Neutrophil (primary cell): ENCODE results near the gene CNTN6.

Experiments used
- H3K27ac ChIP-seq: fragments of 200-600 bp; sonication (generic); 2 replicates; pipeline ENCODE4 v1.5.1; 2016; ENCODE audit warnings: mild to moderate bottlenecking, moderate library complexity
- H3K27me3 ChIP-seq: fragments of 200-600 bp; sonication (generic); 2 replicates; pipeline ENCODE4 v1.6.0; 2016; ENCODE audit warnings: mild to moderate bottlenecking
- H3K36me3 ChIP-seq: fragments of 200-600 bp; sonication (generic); 2 replicates; pipeline ENCODE4 v1.5.1; 2017
- H3K4me1 ChIP-seq, 2 experiments: fragments of 200-600 bp in 1 of 2; sonication (generic) in 1 of 2; 1 replicate in 1 of 2; 2 replicates in 1 of 2; pipeline versions ENCODE4 v1.5.1 to v1.6.1; 2013 to 2016; ENCODE audit warnings: low read depth in 1 of 2, low read length in 1 of 2, mild to moderate bottlenecking in 1 of 2, moderate library complexity in 1 of 2; ENCODE audit not compliant: control insufficient read depth in 1 of 2, insufficient read depth in 1 of 2
- H3K4me3 ChIP-seq, 2 experiments: fragments of 200-600 bp in 1 of 2; sonication (generic) in 1 of 2; 1 replicate in 1 of 2; 2 replicates in 1 of 2; pipeline ENCODE4 v1.5.1; 2013 to 2016; ENCODE audit warnings: low read depth in 1 of 2, low read length in 1 of 2, mild to moderate bottlenecking in 1 of 2, moderate library complexity in 1 of 2
- H3K9me3 ChIP-seq: fragments of 200-600 bp; sonication (generic); 2 replicates; pipeline ENCODE4 v1.5.1; 2016
- TF ChIP-seq, protein P1 (sequence below): fragments of 200-600 bp; sonication (generic); IDR thresholded peaks from 2 replicates; pipeline ENCODE4 v1.5.1; 2016; ENCODE audit warnings: antibody characterized with exemption

CNTN6 gene

DNA sequence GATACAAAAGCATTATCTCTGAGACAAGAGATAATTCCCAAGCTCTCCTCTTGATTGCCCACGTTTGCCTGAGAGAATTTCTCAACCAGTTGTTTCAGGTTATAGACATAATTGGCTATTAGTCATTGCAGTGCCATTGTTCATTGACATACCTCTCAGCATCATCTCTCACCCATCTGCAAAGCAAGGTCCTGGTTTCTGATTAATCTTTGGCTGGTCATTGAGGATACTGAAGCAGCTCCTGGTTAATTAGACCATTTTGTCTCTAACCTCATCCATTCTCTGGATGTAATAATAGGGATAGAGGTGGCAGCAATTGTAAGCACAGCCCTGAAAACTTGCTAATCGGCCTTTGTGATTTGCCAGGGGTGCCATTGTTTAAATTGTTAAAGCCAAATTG, 104.2 kb downstream of the CNTN6 start:
- no peaks in the 10 kb centered on the region for H3K27me3 ChIP-seq
- no peak overlapping the region for H3K4me3 ChIP-seq
- no peaks in the 10 kb centered on the region for H3K4me1 ChIP-seq
- no peak overlapping the region for H3K27ac ChIP-seq
- H3K9me3 ChIP-seq = no peaks in the 10 kb centered on the region
- TF ChIP-seq, protein P1, sequence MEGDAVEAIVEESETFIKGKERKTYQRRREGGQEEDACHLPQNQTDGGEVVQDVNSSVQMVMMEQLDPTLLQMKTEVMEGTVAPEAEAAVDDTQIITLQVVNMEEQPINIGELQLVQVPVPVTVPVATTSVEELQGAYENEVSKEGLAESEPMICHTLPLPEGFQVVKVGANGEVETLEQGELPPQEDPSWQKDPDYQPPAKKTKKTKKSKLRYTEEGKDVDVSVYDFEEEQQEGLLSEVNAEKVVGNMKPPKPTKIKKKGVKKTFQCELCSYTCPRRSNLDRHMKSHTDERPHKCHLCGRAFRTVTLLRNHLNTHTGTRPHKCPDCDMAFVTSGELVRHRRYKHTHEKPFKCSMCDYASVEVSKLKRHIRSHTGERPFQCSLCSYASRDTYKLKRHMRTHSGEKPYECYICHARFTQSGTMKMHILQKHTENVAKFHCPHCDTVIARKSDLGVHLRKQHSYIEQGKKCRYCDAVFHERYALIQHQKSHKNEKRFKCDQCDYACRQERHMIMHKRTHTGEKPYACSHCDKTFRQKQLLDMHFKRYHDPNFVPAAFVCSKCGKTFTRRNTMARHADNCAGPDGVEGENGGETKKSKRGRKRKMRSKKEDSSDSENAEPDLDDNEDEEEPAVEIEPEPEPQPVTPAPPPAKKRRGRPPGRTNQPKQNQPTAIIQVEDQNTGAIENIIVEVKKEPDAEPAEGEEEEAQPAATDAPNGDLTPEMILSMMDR = no peak
- no peaks in the 10 kb centered on the region for H3K36me3 ChIP-seq

DNA sequence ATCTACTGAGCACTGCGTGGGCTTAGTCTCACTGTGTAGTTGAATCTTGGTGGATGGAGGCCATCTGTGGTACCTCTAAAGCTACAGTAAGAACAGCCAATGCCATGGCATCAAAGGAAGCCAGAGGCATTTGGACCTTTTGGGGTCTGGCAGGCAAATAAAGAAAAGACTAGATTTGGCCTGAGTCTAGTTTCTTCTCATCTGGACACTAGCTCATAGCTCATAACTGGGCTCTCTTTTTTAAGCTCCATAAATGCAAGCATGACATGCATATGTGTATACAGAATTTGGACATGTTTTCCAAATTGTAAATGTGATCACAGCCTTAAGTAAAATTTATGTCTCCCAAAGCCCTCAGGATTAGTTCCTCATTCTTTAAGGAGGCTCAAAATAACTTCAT, 107.5 kb downstream of the CNTN6 start:
- Histone ChIP-seq H3K36me3 (no peaks in the 10 kb centered on the region), H3K27me3 (no peaks in the 10 kb centered on the region), H3K27ac (no peak overlapping the region), H3K4me1 (no peaks in the 10 kb centered on the region), H3K9me3 (no peaks in the 10 kb centered on the region), H3K4me3 (no peak overlapping the region)
- TF ChIP-seq, protein P1 = no peak

DNA sequence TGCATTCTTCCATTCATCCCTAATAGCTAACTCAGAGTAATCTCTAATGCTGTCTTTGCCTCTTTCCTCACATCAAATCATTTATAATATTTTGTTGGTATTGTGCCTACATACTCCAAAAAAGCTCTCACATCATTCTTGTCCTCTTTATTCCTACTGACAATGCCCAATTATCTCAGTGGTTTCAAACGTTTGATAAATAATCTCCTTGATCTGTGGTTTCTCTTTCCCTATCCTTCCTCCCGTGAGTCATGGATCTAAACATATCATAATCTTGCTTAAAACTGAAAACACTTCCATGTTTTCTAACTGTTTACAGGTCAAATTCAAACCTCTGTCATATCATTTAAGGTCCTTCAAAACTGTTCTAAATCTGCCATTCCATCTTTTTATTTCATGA, 115.1 kb downstream of the CNTN6 start:
- no peaks in the 10 kb centered on the region for H3K27me3 ChIP-seq
- H3K9me3 ChIP-seq = no peaks in the 10 kb centered on the region
- H3K4me1 ChIP-seq = no peaks in the 10 kb centered on the region
- H3K4me3 ChIP-seq = no peak overlapping the region
- no peaks in the 10 kb centered on the region for H3K36me3 ChIP-seq
- TF ChIP-seq, protein P1 = no peak
- H3K27ac ChIP-seq = no peak overlapping the region

GRCh38 chr3:1214933-1215332, 122.1 kb downstream of the CNTN6 start:
- H3K27me3 ChIP-seq = no peaks in the 10 kb centered on the region

DNA sequence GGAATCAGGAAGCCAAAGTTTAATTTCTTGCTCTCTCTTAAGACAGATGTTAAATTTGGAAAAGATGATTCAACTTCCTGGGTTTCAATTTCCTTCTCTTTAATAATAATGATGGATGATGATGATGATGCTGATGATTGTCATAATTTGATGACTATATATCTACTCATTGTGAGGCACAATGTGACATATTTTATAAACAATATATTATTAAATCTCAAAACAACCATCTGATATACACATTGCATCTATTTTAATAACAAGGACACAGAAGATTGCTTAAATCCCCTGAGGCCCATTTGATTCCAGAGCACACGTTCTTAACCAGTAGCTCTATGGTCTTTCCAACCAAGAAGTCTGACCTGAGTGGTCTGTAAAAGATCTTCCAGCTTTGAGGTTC, 124.0 kb downstream of the CNTN6 start:
- Histone ChIP-seq H3K27ac (no peak overlapping the region), H3K4me1 (no peaks in the 10 kb centered on the region), H3K36me3 (no peaks in the 10 kb centered on the region), H3K27me3 (no peaks in the 10 kb centered on the region), H3K4me3 (no peak overlapping the region), H3K9me3 (no peaks in the 10 kb centered on the region)
- TF ChIP-seq, protein P1 = no peak

More at GRCh38 chr3:1214933-1215332, 122.1 kb downstream of the CNTN6 start:
- Histone ChIP-seq H3K4me1 (no peaks in the 10 kb centered on the region), H3K36me3 (no peaks in the 10 kb centered on the region), H3K27ac (no peak overlapping the region), H3K9me3 (no peaks in the 10 kb centered on the region), H3K4me3 (no peak overlapping the region)
- TF ChIP-seq, protein P1 = no peak

- Histone ChIP-seq H3K9me3 (no peaks in the 10 kb centered on the region), H3K4me1 (no peaks in the 10 kb centered on the region), H3K27ac (no peak overlapping the region), H3K36me3 (no peaks in the 10 kb centered on the region), H3K27me3 (no peaks in the 10 kb centered on the region), H3K4me3 (no peak overlapping the region)
- TF ChIP-seq, protein P1 = no peak
These were observed 134.3 kb downstream of the CNTN6 start for GRCh38 chr3:1227111-1227510.
